Measurements from ENCODE around the gene UGT1A7. TPM values are rescaled to one million over a fixed set of nuclear protein-coding genes. Genes with fewer than 3 reads are reported as not detected.

The UGT1A7 gene
- total RNA-seq, 1 donor from 2014 or later, result not detected

GRCh38 chr2:233658610-233659009, 23.1 kb upstream of the UGT1A7 start:
- Mint-ChIP-seq H3K9me3 (ENCODE audit: low read depth) (no peaks in the 10 kb centered on the region), H3K4me3 (ENCODE audit: low read depth) (no peak overlapping the region), H3K27me3 (peaks cover 18% of the 10 kb centered on the region), H3K4me1 (ENCODE audit: low read depth) (no peaks in the 10 kb centered on the region), H3K36me3 (ENCODE audit: insufficient read depth) (no peaks in the 10 kb centered on the region), H3K27ac (no peak overlapping the region)
- no peak for DNase-seq (ENCODE audit: low spot score, unreplicated experiment)
- no peak for TF ChIP-seq CTCF (IDR thresholded peaks at IDR 0.05; ENCODE audit: unreplicated experiment)

GRCh38 chr2:233663911-233664310, 17.8 kb upstream of the UGT1A7 start:
- H3K9me3 Mint-ChIP-seq (ENCODE audit: low read depth), result peaks cover 6% of the 10 kb centered on the region
- H3K27me3 Mint-ChIP-seq, result peaks cover 11% of the 10 kb centered on the region
- no peaks in the 10 kb centered on the region for H3K4me1 Mint-ChIP-seq (ENCODE audit: low read depth)
- H3K27ac Mint-ChIP-seq, result no peak overlapping the region
- no peak overlapping the region for H3K4me3 Mint-ChIP-seq (ENCODE audit: low read depth)
- TF ChIP-seq CTCF (IDR thresholded peaks at IDR 0.05; ENCODE audit: unreplicated experiment), result no peak
- no peaks in the 10 kb centered on the region for H3K36me3 Mint-ChIP-seq (ENCODE audit: insufficient read depth)
- DNase-seq (ENCODE audit: low spot score, unreplicated experiment), result no peak

DNA sequence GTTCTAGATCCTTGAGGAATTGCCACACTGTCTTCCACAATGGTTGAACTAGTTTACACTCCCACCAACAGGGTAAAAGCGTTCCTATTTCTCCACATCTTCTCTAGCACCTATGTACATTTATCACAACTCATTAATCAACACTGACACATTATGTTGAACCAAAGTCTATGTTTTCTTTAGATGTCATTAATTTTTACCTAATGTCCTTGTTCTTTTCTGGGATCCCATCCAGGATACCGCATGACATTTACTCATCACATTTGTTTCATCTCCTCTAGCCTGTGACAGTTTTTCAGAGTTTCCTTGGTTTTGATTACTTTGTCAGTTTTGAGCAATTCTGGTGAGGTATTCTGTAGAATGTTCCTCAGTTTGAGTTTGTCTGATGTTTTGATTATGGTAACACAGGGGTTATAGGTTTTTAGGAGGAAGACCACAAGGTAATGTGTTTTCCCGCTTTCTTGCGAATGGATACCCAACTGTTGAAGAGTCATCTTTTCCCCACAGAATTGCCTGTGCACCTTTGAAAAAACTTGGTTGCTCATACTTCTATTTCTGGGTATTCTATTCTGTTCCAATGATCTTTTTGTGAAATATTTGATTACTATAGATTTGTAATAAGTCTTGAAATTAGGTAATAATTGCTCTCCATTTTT, 13.0 kb upstream of the UGT1A7 start:
- no peaks in the 10 kb centered on the region for H3K36me3 Mint-ChIP-seq (ENCODE audit: insufficient read depth)
- peaks cover 6% of the 10 kb centered on the region for H3K9me3 Mint-ChIP-seq (ENCODE audit: low read depth)
- no peak for TF ChIP-seq CTCF (IDR thresholded peaks at IDR 0.05; ENCODE audit: unreplicated experiment)
- H3K4me3 Mint-ChIP-seq (ENCODE audit: low read depth), result no peak overlapping the region
- no peak for DNase-seq (ENCODE audit: low spot score, unreplicated experiment)
- no peaks in the 10 kb centered on the region for H3K4me1 Mint-ChIP-seq (ENCODE audit: low read depth)
- H3K27me3 Mint-ChIP-seq, result peaks cover 2% of the 10 kb centered on the region
- no peak overlapping the region for H3K27ac Mint-ChIP-seq

GRCh38 chr2:233671290-233672161, 10.2 kb upstream of the UGT1A7 start, which contains the start of gene UGT1A9:
TSS of gene UGT1A9 (plus strand) at chr2:233671898. CDS start at chr2:233671935, 37 bp downstream.
- no peak within 1 kb of the TSS for H3K27ac Mint-ChIP-seq
- H3K27me3 Mint-ChIP-seq, result peaks cover 5% of the 10 kb centered on the region
- peaks cover 6% of the 10 kb centered on the region for H3K9me3 Mint-ChIP-seq (ENCODE audit: low read depth)
- no peaks in the 10 kb centered on the region for H3K36me3 Mint-ChIP-seq (ENCODE audit: insufficient read depth)
- no peak within 1 kb of the TSS for H3K4me3 Mint-ChIP-seq (ENCODE audit: low read depth)
- DNase-seq (ENCODE audit: low spot score, unreplicated experiment), result no peak
- no peaks in the 10 kb centered on the region for H3K4me1 Mint-ChIP-seq (ENCODE audit: low read depth)
- TF ChIP-seq CTCF (IDR thresholded peaks at IDR 0.05; ENCODE audit: unreplicated experiment), result no peak

DNA sequence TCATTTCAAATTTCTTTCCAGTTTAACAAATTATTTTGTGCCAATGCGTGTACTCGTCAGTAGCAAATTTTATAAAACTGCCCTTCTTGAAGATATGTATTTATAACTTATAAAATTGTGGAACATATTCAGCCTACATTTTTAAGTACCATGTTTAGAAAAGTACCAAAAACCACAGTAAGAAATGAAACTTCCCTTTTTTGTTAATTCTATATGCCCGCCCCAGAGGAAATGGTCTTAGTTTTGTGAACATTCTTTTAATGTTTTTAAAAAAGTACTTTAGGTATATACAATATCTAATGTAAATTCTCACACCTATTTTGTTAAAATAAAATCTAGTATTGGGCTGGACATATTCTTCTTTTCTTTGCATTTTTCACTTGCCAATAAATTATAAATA, 8.8 kb upstream of the UGT1A7 start:
- H3K27me3 Mint-ChIP-seq, result peaks cover 11% of the 10 kb centered on the region
- peaks cover 6% of the 10 kb centered on the region for H3K9me3 Mint-ChIP-seq (ENCODE audit: low read depth)
- no peak for TF ChIP-seq CTCF (IDR thresholded peaks at IDR 0.05; ENCODE audit: unreplicated experiment)
- no peaks in the 10 kb centered on the region for H3K4me1 Mint-ChIP-seq (ENCODE audit: low read depth)
- no peak for DNase-seq (ENCODE audit: low spot score, unreplicated experiment)
- H3K27ac Mint-ChIP-seq, result no peak overlapping the region
- H3K4me3 Mint-ChIP-seq (ENCODE audit: low read depth), result no peak overlapping the region
- H3K36me3 Mint-ChIP-seq (ENCODE audit: insufficient read depth), result no peaks in the 10 kb centered on the region

All from progenitor cell of endocrine pancreas (in vitro differentiated cells).